22Rv1 (cell line): ENCODE data around the gene CCDC30.

Source experiments
- H3K27ac ChIP-seq: fragments of 450-650 bp; 2 replicates; pipeline ENCODE4 v1.5.1; 2017
- ZFX ChIP-seq: fragments of 450-650 bp; IDR thresholded peaks from 2 replicates; pipeline ENCODE4 v1.6.1; 2017; ENCODE audit warnings: antibody characterized with exemption, borderline replicate concordance
- TF ChIP-seq, protein P1 (sequence below): fragments of 450-650 bp; IDR thresholded peaks from 2 replicates; pipeline ENCODE4 v1.5.1; 2017; ENCODE audit warnings: mild to moderate bottlenecking

The CCDC30 gene

DNA sequence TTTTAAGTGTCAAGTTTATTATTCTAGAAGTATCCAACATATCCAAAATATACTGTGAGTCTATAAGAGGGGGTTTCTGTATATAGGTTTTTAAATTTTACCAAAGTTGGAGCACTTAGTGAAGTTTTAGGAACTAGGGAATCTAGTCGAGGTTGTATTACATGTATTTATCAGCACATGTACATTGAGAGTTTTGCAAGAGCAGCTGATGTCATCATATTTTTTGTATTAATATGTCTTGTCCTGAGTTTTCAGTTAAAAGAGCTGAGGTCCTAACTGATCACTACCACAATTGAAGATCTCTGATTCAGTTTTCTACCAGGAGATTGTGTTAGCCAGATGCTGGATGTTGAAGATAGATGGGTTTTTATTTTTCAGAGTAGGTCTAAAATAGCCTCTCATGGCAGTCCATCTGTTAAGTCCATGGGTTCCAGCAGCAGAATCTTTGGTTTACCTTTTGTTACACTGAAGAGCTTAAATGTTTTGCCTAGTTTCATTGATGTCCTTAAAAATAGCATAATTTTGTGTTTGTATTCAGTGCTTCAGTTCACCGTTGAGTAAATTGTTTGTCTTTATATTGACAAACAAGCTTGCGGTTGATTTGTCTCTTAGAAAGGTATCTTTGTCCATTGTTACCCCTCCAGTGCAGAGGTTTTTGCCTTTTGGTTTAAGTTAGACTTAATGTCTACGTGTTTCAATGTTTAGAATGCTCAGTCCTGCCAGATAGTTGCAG, 235.2 kb downstream of the CCDC30 start:
- no peak overlapping the region for H3K27ac ChIP-seq
- TF ChIP-seq, protein P1, sequence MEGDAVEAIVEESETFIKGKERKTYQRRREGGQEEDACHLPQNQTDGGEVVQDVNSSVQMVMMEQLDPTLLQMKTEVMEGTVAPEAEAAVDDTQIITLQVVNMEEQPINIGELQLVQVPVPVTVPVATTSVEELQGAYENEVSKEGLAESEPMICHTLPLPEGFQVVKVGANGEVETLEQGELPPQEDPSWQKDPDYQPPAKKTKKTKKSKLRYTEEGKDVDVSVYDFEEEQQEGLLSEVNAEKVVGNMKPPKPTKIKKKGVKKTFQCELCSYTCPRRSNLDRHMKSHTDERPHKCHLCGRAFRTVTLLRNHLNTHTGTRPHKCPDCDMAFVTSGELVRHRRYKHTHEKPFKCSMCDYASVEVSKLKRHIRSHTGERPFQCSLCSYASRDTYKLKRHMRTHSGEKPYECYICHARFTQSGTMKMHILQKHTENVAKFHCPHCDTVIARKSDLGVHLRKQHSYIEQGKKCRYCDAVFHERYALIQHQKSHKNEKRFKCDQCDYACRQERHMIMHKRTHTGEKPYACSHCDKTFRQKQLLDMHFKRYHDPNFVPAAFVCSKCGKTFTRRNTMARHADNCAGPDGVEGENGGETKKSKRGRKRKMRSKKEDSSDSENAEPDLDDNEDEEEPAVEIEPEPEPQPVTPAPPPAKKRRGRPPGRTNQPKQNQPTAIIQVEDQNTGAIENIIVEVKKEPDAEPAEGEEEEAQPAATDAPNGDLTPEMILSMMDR, result no peak
- TF ChIP-seq ZFX, result no peak

DNA sequence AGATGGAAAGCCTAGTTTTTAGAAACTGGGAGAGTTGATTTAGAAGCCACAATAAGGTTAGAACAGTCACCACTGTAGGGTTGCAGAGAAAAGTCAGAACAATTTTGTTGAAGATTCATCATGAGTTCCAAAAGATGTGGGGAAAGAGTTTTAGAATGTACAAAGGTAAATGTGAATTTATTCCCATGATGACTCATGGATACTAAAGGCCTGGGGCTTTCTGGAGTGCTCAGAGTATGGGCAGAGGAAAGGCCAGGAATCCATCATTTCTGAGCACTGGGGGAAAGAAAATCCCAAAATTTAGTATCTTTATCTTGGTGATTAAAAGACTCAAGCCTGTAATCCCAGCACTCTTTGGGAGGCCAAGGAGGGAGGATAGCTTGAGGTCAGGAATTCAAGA, 236.9 kb downstream of the CCDC30 start:
- H3K27ac ChIP-seq, result no peak overlapping the region
- TF ChIP-seq ZFX, result no peak

DNA sequence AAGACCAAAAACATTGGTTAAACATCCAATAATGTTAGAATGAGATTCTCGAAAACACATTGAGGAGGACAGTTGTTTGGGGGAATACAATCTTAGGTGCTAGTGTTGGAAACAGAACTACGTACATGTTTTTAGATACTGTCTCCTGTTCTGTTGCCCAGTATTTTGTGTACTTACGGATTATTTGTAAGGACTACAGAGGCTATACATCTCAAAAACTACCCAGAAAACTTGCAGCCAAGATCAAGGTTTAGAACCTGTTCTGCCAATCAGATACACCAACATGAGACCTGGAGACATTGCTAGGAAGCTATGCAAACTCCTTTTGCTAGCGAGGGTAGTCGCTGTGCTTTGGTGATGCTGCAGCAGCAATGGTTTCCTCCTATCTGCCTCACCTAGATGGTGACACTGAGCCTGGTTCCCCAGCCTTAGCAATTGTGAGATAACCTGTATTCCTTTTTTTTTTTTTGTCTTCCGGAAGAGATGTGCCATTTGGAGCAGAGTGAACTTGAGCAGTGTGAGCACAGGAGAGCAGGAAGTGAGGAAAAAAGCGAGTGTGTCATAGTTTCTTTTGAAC, 240.9 kb downstream of the CCDC30 start:
- no peak for TF ChIP-seq ZFX
- TF ChIP-seq, protein P1, result no peak
- no peak overlapping the region for H3K27ac ChIP-seq
